Measurements from ENCODE around the gene PRSS12. TPM values are rescaled to one million over a fixed set of nuclear protein-coding genes. Genes with fewer than 3 reads are reported as not detected.
"Not testable (repeated sequence)": the region's sequence is repeated elsewhere in the genome, so short reads cannot be mapped to it uniquely, and the experiment has no call there.

The PRSS12 gene
- polyA plus RNA-seq, result not detected

- Mint-ChIP-seq H3K4me3 (peak within 1 kb of the TSS; percentile 2 to 93 (median 72)), H3K36me3 (no peaks in the 10 kb centered on the region), H3K4me1 (peaks cover 0 to 12% (median 10%) of the 10 kb centered on the region in 3 donors), H3K9me3 (peaks cover 0 to 2% (median 0%) of the 10 kb centered on the region in 3 donors), H3K27me3 (peaks cover 57% of the 10 kb centered on the region), H3K27ac (no peak within 1 kb of the TSS)
These were observed at the start of gene PRSS12 for GRCh38 chr4:118352843-118353533. Gene PRSS12, minus strand, starts transcription at chr4:118353003. Its CDS starts 283 bp downstream, at chr4:118352720.

- Mint-ChIP-seq H3K36me3 (no peaks in the 10 kb centered on the region), H3K27ac (no peak overlapping the region), H3K9me3 (peaks cover 0 to 1% (median 0%) of the 10 kb centered on the region in 3 donors), H3K27me3 (peaks cover 18% of the 10 kb centered on the region), H3K4me3 (no peak overlapping the region), H3K4me1 (no peaks in the 10 kb centered on the region)
These were observed 47.6 kb upstream of the PRSS12 start for GRCh38 chr4:118400356-118400755.

GRCh38 chr4:118399883-118400282 is 47.1 kb upstream of the PRSS12 start:
- H3K9me3 Mint-ChIP-seq, H3K27ac Mint-ChIP-seq, H3K36me3 Mint-ChIP-seq, H3K4me3 Mint-ChIP-seq, H3K4me1 Mint-ChIP-seq: not testable (repeated sequence)
- peaks cover 18% of the 10 kb centered on the region for H3K27me3 Mint-ChIP-seq

- no peak overlapping the region for H3K4me3 Mint-ChIP-seq
- no peaks in the 10 kb centered on the region for H3K36me3 Mint-ChIP-seq
- no peak overlapping the region for H3K27ac Mint-ChIP-seq
- H3K9me3 Mint-ChIP-seq, result no peaks in the 10 kb centered on the region
- H3K4me1 Mint-ChIP-seq, result no peaks in the 10 kb centered on the region
- peaks cover 13% of the 10 kb centered on the region for H3K27me3 Mint-ChIP-seq
These were observed 45.7 kb upstream of the PRSS12 start for GRCh38 chr4:118398226-118399090.

GRCh38 chr4:118397623-118397979 is 44.8 kb upstream of the PRSS12 start:
- no peak overlapping the region for H3K27ac Mint-ChIP-seq
- H3K9me3 Mint-ChIP-seq, result no peaks in the 10 kb centered on the region
- no peaks in the 10 kb centered on the region for H3K4me1 Mint-ChIP-seq
- no peaks in the 10 kb centered on the region for H3K36me3 Mint-ChIP-seq
- peaks cover 13% of the 10 kb centered on the region for H3K27me3 Mint-ChIP-seq
- no peak overlapping the region for H3K4me3 Mint-ChIP-seq

GRCh38 chr4:118396881-118397622 is 44.2 kb upstream of the PRSS12 start:
- H3K36me3 Mint-ChIP-seq, result no peaks in the 10 kb centered on the region
- H3K27me3 Mint-ChIP-seq, result peaks cover 10% of the 10 kb centered on the region
- no peaks in the 10 kb centered on the region for H3K9me3 Mint-ChIP-seq
- H3K4me3 Mint-ChIP-seq, result no peak overlapping the region
- no peak overlapping the region for H3K27ac Mint-ChIP-seq
- H3K4me1 Mint-ChIP-seq, result no peaks in the 10 kb centered on the region

- H3K36me3 Mint-ChIP-seq, result no peaks in the 10 kb centered on the region
- no peak overlapping the region for H3K4me3 Mint-ChIP-seq
- H3K4me1 Mint-ChIP-seq, result no peaks in the 10 kb centered on the region
- peaks cover 4% of the 10 kb centered on the region for H3K27me3 Mint-ChIP-seq
- H3K27ac Mint-ChIP-seq, result no peak overlapping the region
- H3K9me3 Mint-ChIP-seq, result no peaks in the 10 kb centered on the region
These were observed 42.3 kb upstream of the PRSS12 start for GRCh38 chr4:118395057-118395644.

- not testable (repeated sequence) for H3K4me3 Mint-ChIP-seq, H3K9me3 Mint-ChIP-seq, H3K27me3 Mint-ChIP-seq, H3K27ac Mint-ChIP-seq, H3K4me1 Mint-ChIP-seq, H3K36me3 Mint-ChIP-seq
These were observed 39.7 kb upstream of the PRSS12 start for GRCh38 chr4:118392509-118392908.

- H3K4me1 Mint-ChIP-seq, result no peaks in the 10 kb centered on the region
- peaks cover 1 to 13% (median 5%) of the 10 kb centered on the region in 3 donors for H3K9me3 Mint-ChIP-seq
- H3K4me3 Mint-ChIP-seq, result no peak overlapping the region
- no peaks in the 10 kb centered on the region for H3K36me3 Mint-ChIP-seq
- no peak overlapping the region for H3K27ac Mint-ChIP-seq
- no peaks in the 10 kb centered on the region for H3K27me3 Mint-ChIP-seq
These were observed 37.3 kb upstream of the PRSS12 start for GRCh38 chr4:118390121-118390520.

GRCh38 chr4:118389721-118390120 is 36.9 kb upstream of the PRSS12 start:
- no peaks in the 10 kb centered on the region for H3K4me1 Mint-ChIP-seq
- H3K27ac Mint-ChIP-seq, result no peak overlapping the region
- H3K9me3 Mint-ChIP-seq, result peaks cover 1 to 13% (median 5%) of the 10 kb centered on the region in 3 donors
- H3K4me3 Mint-ChIP-seq, result no peak overlapping the region
- H3K36me3 Mint-ChIP-seq, result no peaks in the 10 kb centered on the region
- no peaks in the 10 kb centered on the region for H3K27me3 Mint-ChIP-seq

- no peaks in the 10 kb centered on the region for H3K27me3 Mint-ChIP-seq
- H3K4me3 Mint-ChIP-seq, result no peak overlapping the region
- H3K9me3 Mint-ChIP-seq, result peaks cover 1 to 13% (median 5%) of the 10 kb centered on the region in 3 donors
- H3K4me1 Mint-ChIP-seq, result no peaks in the 10 kb centered on the region
- no peak overlapping the region for H3K27ac Mint-ChIP-seq
- no peaks in the 10 kb centered on the region for H3K36me3 Mint-ChIP-seq
These were observed 35.8 kb upstream of the PRSS12 start for GRCh38 chr4:118388606-118389005.

- H3K4me3 Mint-ChIP-seq, result no peak overlapping the region
- no peaks in the 10 kb centered on the region for H3K27me3 Mint-ChIP-seq
- H3K27ac Mint-ChIP-seq, result no peak overlapping the region
These were observed 29.1 kb upstream of the PRSS12 start for GRCh38 chr4:118381902-118382301.

GRCh38 chr4:118373614-118374255 is 20.9 kb upstream of the PRSS12 start:
- Mint-ChIP-seq H3K4me3 (no peak overlapping the region), H3K27ac (no peak overlapping the region), H3K27me3 (peaks cover 4% of the 10 kb centered on the region), H3K36me3 (no peaks in the 10 kb centered on the region), H3K9me3 (peaks cover 0 to 4% (median 0%) of the 10 kb centered on the region in 3 donors), H3K4me1 (no peaks in the 10 kb centered on the region)

More at GRCh38 chr4:118381902-118382301, 29.1 kb upstream of the PRSS12 start:
- Mint-ChIP-seq H3K4me1 (no peaks in the 10 kb centered on the region), H3K9me3 (peaks cover 0 to 5% (median 5%) of the 10 kb centered on the region in 3 donors), H3K36me3 (no peaks in the 10 kb centered on the region)

- no peak overlapping the region for H3K4me3 Mint-ChIP-seq
- H3K36me3 Mint-ChIP-seq, result no peaks in the 10 kb centered on the region
- H3K27ac Mint-ChIP-seq, result no peak overlapping the region
- H3K4me1 Mint-ChIP-seq, result no peaks in the 10 kb centered on the region
- H3K27me3 Mint-ChIP-seq, result peaks cover 7% of the 10 kb centered on the region
- peaks cover 0 to 6% (median 0%) of the 10 kb centered on the region in 3 donors for H3K9me3 Mint-ChIP-seq
These were observed 19.4 kb upstream of the PRSS12 start for GRCh38 chr4:118372251-118372650.
